IPS-15b (cell line): ENCODE results near the gene DEFB116.
"Not testable (repeated sequence)": the region's sequence is repeated elsewhere in the genome, so short reads cannot be mapped to it uniquely, and the experiment has no call there.

ENCODE experiments used
- H3K27me3 ChIP-seq: one replicate; pipeline ENCODE4 v1.6.1; 2013; ENCODE audit warnings: low read length; ENCODE audit not compliant: control insufficient read depth, insufficient read depth
- H3K36me3 ChIP-seq: one replicate; pipeline ENCODE4 v1.6.1; 2013; ENCODE audit warnings: low read length; ENCODE audit not compliant: control insufficient read depth, insufficient read depth
- H3K4me1 ChIP-seq: one replicate; pipeline ENCODE4 v1.6.1; 2013; ENCODE audit warnings: mild to moderate bottlenecking, low read length; ENCODE audit not compliant: control insufficient read depth, insufficient read depth
- H3K4me3 ChIP-seq: one replicate; pipeline ENCODE4 v1.5.1; 2013; ENCODE audit warnings: low read depth, low read length
- H3K9ac ChIP-seq: one replicate; pipeline ENCODE4 v1.6.1; 2013; ENCODE audit warnings: low read depth, mild to moderate bottlenecking, low read length
- H3K9me3 ChIP-seq: one replicate; pipeline ENCODE4 v1.6.1; 2013; ENCODE audit warnings: mild to moderate bottlenecking, low read length; ENCODE audit not compliant: control insufficient read depth, insufficient read depth

DEFB116 gene

GRCh38 chr20:31308535-31309162 lies at the start of gene DEFB116:
Gene DEFB116 (minus strand): TSS chr20:31308585. CDS start chr20:31308585, 0 bp downstream.
- Histone ChIP-seq H3K9me3 (peaks cover 16% of the 10 kb centered on the region), H3K4me1 (no peaks in the 10 kb centered on the region), H3K36me3 (no peaks in the 10 kb centered on the region), H3K9ac (no peak within 1 kb of the TSS), H3K4me3 (no peak within 1 kb of the TSS), H3K27me3 (no peaks in the 10 kb centered on the region)

GRCh38 chr20:31355981-31356380 lies 47.6 kb upstream of the DEFB116 start:
- Histone ChIP-seq H3K27me3 (no peaks in the 10 kb centered on the region), H3K36me3 (no peaks in the 10 kb centered on the region), H3K4me1 (no peaks in the 10 kb centered on the region), H3K9me3 (peaks cover 20% of the 10 kb centered on the region), H3K9ac (no peak overlapping the region), H3K4me3 (no peak overlapping the region)

GRCh38 chr20:31341470-31341869 lies 33.1 kb upstream of the DEFB116 start:
- Histone ChIP-seq H3K36me3 (no peaks in the 10 kb centered on the region), H3K9ac (no peak overlapping the region), H3K27me3 (no peaks in the 10 kb centered on the region), H3K9me3 (peaks cover 7% of the 10 kb centered on the region), H3K4me1 (no peaks in the 10 kb centered on the region), H3K4me3 (no peak overlapping the region)

GRCh38 chr20:31330893-31331292 lies 22.5 kb upstream of the DEFB116 start:
- Histone ChIP-seq H3K4me3 (no peak overlapping the region), H3K36me3 (no peaks in the 10 kb centered on the region), H3K9me3 (peaks cover 20% of the 10 kb centered on the region), H3K9ac (no peak overlapping the region), H3K4me1 (no peaks in the 10 kb centered on the region), H3K27me3 (no peaks in the 10 kb centered on the region)

GRCh38 chr20:31322504-31322903 lies 14.1 kb upstream of the DEFB116 start:
- Histone ChIP-seq H3K9ac (no peak overlapping the region), H3K4me1 (no peaks in the 10 kb centered on the region), H3K27me3 (no peaks in the 10 kb centered on the region), H3K4me3 (no peak overlapping the region), H3K36me3 (no peaks in the 10 kb centered on the region), H3K9me3 (peaks cover 26% of the 10 kb centered on the region)

GRCh38 chr20:31284964-31285363 lies 23.4 kb downstream of the DEFB116 start:
- not testable (repeated sequence) for H3K4me3 ChIP-seq, H3K27me3 ChIP-seq, H3K9ac ChIP-seq, H3K4me1 ChIP-seq, H3K36me3 ChIP-seq
- H3K9me3 ChIP-seq: peaks cover 33% of the 10 kb centered on the region

GRCh38 chr20:31278178-31278577 lies 30.2 kb downstream of the DEFB116 start:
- no peaks in the 10 kb centered on the region for H3K27me3 ChIP-seq
- no peak overlapping the region for H3K4me3 ChIP-seq
- H3K9ac ChIP-seq: no peak overlapping the region
- H3K36me3 ChIP-seq: no peaks in the 10 kb centered on the region
- H3K9me3 ChIP-seq: peaks cover 24% of the 10 kb centered on the region
- no peaks in the 10 kb centered on the region for H3K4me1 ChIP-seq

- H3K9ac ChIP-seq: no peak overlapping the region
- no peak overlapping the region for H3K4me3 ChIP-seq
- no peaks in the 10 kb centered on the region for H3K36me3 ChIP-seq
- peaks cover 31% of the 10 kb centered on the region for H3K9me3 ChIP-seq
- H3K4me1 ChIP-seq: no peaks in the 10 kb centered on the region
- no peaks in the 10 kb centered on the region for H3K27me3 ChIP-seq
Observed at GRCh38 chr20:31274441-31274840, 33.9 kb downstream of the DEFB116 start.

- Histone ChIP-seq H3K9me3 (peaks cover 22% of the 10 kb centered on the region), H3K9ac (no peak overlapping the region), H3K36me3 (no peaks in the 10 kb centered on the region), H3K4me3 (no peak overlapping the region), H3K4me1 (no peaks in the 10 kb centered on the region), H3K27me3 (no peaks in the 10 kb centered on the region)
Observed at GRCh38 chr20:31260326-31260932, 48.0 kb downstream of the DEFB116 start.

- no peaks in the 10 kb centered on the region for H3K27me3 ChIP-seq
- H3K4me1 ChIP-seq: no peaks in the 10 kb centered on the region
- H3K9me3 ChIP-seq: peaks cover 24% of the 10 kb centered on the region
- no peak within 1 kb of the TSS for H3K4me3 ChIP-seq
- no peak within 1 kb of the TSS for H3K9ac ChIP-seq
- no peaks in the 10 kb centered on the region for H3K36me3 ChIP-seq
Observed at GRCh38 chr20:31257364-31257763, 51.0 kb downstream of the DEFB116 start, which contains the start of gene DEFB115. Gene DEFB115 (plus strand): TSS chr20:31257664. CDS start chr20:31257664, 0 bp downstream.

- H3K9ac ChIP-seq: no peak overlapping the region
- H3K9me3 ChIP-seq: peaks cover 24% of the 10 kb centered on the region
- no peaks in the 10 kb centered on the region for H3K36me3 ChIP-seq
- H3K4me3 ChIP-seq: no peak overlapping the region
- H3K4me1 ChIP-seq: no peaks in the 10 kb centered on the region
- no peaks in the 10 kb centered on the region for H3K27me3 ChIP-seq
Observed at GRCh38 chr20:31256959-31257358, 51.4 kb downstream of the DEFB116 start.
